T-helper 9 cell (primary cell): ENCODE measurements around the gene TMEM121.
"Not testable (repeated sequence)": the region's sequence is repeated elsewhere in the genome, so short reads cannot be mapped to it uniquely, and the experiment has no call there.

Experiments
- DNase-seq: peaks from one replicate; pipeline ENCODE4 v3.0.0-alpha.2; 2020

The TMEM121 gene

DNA sequence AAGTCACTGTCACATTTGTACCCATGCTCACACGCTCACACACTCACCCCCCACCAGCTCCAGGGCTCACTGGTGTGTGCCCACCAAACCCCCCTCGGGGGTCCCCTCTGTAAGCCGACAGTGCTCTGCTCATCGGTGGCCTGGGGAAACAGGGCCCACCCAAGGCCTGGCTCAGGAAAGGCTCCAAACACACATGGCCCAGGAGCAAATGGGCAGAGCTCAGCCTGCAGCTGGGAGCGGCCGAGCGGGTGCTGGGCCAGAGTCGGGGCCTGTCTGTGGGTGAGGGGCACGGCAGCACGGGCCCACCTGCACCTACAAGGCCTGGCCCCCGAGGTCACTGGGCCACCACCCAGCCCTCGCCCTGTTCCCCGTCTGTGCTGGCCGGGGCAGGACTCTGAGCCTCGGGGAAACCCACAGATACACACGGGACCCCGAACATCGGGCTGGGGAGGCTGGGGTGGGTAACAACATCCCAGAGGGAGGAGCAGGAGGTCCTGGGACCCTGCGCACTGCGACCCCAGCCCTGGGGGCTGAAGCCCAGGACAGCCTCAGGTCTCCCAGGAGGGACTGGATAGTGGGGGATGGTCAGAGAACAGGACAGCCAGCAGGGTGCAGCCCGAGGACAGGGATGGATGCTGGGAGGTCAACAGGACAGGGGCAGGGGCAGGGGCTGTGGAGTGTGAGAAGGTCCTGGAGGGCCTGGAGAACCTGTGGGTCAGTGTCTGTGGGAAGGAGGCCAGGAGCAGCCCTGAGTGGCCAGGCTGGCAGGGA is 45.0 kb downstream of the TMEM121 start:
- not testable (repeated sequence) for DNase-seq

DNA sequence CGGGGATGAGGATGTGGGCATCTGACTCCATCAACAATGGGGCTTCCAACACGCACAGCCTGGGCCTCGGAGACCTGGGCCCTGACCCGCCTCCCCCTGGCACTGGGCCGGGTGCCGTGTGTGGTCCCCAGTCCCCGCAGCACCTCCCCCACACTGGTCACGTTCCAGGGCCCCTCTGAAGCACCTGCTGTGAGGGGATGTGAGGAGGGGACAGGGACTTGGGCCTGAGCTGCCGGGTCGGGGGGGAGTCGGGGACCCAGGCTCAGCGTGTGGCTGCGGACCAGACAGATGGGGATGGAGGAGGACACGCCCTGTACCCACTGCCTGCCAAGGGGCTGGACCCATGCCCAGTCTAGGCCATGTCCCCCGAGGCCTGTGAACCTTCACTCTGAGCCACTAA is 45.7 kb downstream of the TMEM121 start:
- DNase-seq = not testable (repeated sequence)

DNA sequence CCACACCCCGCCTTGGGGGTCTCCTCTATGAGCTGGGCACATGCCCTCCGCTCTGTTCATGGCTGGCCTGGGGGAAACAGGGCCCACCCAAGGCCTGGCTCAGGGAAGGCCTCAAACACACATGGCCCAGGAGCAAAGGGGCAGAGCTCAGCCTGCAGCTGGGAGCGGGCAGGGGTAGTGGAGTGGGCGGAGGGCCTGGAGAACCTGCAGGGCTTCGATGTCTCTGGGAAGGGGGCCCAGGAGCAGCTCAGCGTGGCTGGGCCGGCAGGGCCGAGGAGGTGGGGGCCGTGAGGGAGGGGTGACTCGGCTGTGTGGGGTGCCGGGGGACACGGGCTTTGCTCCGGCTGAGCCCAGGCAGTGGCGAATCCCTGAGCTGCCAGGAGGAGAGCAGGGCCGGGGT is 47.5 kb downstream of the TMEM121 start:
- not testable (repeated sequence) for DNase-seq

DNA sequence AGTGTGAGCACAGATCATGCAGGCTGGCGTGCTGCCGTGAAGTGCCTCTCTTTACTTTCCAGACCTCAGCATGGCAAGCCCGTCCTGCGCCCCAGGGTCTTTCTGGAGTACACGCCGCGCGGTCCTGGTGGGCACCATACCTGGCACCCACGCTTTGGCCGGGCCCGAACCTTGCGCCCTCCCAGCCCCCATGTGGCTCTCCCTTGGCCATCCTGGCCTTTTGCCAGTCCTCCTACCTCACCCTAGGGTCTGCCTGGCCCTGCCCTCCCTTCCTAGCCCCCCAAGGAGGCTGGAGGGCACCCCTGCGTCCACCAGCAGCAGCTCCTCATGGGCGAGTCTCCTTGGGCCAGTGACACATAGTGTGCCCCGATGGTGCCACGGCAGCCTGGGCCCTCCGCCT is 48.0 kb downstream of the TMEM121 start:
- DNase-seq = not testable (repeated sequence)

DNA sequence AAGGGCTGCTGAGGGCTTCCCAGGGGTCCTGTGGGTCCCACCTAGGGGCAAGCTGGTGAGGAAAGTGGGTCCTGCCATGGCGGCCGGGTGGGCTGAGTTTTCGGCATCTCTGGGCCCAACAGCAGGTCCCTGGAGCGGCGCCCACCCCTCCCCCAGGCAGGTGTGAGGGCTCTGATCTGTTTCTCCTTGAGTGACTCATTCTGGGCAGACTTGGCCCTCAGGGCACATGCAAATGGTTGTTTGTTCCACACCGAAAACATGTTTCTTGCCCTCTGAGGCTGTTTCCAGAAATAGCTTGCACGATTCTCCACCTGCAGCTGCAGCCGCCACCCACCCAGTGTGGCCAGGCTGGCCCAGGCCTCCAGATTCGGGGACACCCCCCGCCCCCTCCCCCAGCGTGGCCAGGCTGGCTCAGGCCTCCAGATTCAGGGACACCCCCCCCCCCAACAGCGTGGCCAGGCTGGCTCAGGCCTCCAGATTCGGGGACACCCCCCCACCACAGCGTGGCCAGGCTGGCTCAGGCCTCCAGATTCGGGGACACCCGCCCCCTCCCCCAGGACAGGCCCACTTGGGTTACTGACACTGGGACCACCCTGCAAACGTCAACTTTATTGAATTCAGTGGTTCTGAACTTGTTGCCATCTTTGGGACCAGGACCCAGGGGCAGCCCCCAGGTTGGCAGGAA is 48.8 kb downstream of the TMEM121 start:
- not testable (repeated sequence) for DNase-seq

DNA sequence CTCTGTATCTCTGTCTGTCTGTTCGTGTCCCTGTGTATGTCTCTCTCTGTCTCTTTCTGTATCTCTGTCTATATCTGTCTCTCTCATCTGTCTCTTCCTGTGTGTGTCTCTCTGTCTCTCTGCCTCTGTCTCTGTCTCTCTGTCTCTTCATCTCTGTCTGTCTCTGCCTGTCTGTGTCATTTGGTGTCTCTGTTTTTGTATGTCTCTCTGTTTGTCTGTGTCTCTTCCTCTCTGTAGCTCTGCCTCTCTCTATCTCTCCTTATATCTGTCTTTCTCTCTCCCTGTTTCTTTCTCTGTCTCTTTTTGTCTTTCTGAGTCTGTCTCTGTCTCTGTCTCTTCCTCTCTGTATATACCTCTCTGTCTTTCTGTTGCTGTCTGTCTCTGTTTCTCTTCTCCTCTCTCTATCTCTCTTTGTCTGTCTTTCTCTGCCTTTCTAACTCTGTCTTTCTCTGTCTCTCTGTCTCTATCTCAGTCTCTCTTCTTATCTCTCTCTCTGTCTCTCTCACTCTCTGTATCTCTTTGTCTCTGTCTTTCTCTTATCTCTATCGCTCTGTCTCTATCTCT is 50.2 kb downstream of the TMEM121 start:
- DNase-seq = no peak

DNA sequence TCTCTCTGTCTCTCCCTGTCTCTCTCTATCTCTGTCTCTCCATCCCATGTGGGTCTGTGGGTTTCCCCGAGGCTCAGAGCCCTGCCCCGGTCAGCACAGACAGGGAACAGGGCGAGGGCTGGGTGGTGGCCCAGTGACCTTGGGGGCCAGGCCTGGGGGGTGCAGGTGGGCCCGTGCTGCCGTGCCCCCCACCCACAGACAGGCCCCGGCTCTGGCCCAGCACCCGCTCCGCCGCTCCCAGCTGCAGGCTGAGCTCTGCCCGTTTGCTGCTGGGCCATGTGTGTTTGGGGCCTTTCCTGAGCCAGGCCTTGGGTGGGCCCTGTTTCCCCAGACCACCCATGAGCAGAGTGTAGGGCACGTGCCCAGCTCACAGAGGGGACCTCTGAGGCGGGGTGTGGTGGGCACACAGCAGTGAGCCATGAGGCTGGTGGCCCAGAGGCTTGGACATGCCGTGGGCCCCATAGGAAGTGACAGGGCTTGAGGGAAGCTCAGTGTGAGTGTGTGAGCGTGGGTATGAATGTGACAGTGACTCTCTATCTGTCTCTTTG is 51.0 kb downstream of the TMEM121 start:
- no peak for DNase-seq

DNA sequence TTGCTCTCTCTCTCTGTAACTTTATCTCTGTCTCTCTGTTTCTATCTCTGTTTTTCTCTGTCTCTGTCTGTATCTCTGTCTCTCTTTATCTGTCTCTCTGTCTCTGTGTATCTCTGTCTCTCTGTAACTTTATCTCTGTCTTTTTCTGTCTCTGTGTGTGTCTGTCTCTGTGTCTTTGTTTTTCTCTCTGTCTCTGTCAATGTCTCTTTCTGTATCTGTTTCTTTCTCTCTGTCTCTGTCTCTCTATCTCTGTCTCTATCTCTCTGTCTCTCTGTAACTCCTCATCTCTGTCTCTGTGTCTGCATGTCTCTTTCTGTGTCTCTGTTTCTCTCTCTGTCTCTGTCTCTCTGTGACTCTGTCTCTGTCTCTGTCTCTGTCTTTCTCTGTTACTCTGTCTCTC is 51.7 kb downstream of the TMEM121 start:
- DNase-seq = no peak

DNA sequence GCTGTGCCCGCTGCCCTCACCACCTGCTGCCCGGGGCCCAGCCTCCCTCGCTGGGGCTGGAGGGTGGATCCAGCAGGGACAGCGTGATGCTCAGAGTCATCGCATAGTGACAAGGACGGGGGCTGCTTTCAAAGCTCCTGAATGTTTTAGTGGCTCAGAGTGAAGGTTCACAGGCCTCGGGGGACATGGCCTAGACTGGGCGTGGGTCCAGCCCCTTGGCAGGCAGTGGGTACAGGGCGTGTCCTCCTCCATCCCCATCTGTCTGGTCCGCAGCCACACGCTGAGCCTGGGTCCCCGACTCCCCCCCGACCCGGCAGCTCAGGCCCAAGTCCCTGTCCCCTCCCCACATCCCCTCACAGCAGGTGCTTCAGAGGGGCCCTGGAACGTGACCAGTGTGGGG is 52.8 kb downstream of the TMEM121 start:
- not testable (repeated sequence) for DNase-seq
